Prostate gland (tissue), 2 donors: ENCODE data around the gene SIGLEC9. TPM values are rescaled to one million over a fixed set of nuclear protein-coding genes. Genes with fewer than 3 reads are reported as not detected.

ENCODE experiments used
- DNase-seq: peaks from one replicate; pipeline ENCODE4 v3.0.0-alpha.2; 2019; ENCODE audit warnings: low spot score
- H3K27ac ChIP-seq, 2 donors: fragments of 200-600 bp; sonication (generic); 2 replicates each; pipeline ENCODE4 v1.5.1; 2017 to 2019
- H3K27me3 ChIP-seq: fragments of 200-600 bp; sonication (generic); replicated peaks from 2 replicates; pipeline ENCODE4 v1.5.1; 2019; ENCODE audit not compliant: insufficient read depth
- H3K36me3 ChIP-seq, 2 donors: fragments of 200-600 bp; sonication (generic); 1 replicate in 1 of 2; 2 replicates in 1 of 2; pipeline versions ENCODE4 v1.5.1 to v1.8.1; 2017 to 2019
- H3K4me1 ChIP-seq: fragments of 200-600 bp; sonication (generic); replicated peaks from 2 replicates; pipeline ENCODE4 v1.5.1; 2019
- H3K4me3 ChIP-seq, 2 donors: fragments of 200-600 bp; sonication (generic); 2 replicates each; pipeline ENCODE4 v1.5.1; 2017 to 2019
- H3K9me3 ChIP-seq: fragments of 200-600 bp; sonication (generic); 2 replicates; pipeline ENCODE4 v1.5.1; 2017
- CTCF ChIP-seq, 4 experiments: fragments of 200-600 bp in 2 of 4; fragments of 450-650 bp in 2 of 4; sonication (generic) in 2 of 4; IDR thresholded peaks; 1 replicate in 3 of 4; 2 replicates in 1 of 4; pipeline ENCODE4 v1.5.1; 2016 to 2019; ENCODE audit warnings: antibody characterized with exemption in 4 of 4, mild to moderate bottlenecking in 2 of 4, moderate library complexity in 2 of 4
- POLR2A ChIP-seq: fragments of 450-650 bp; IDR thresholded peaks from one replicate; pipeline ENCODE4 v1.6.1; 2016; ENCODE audit warnings: antibody characterized with exemption, mild to moderate bottlenecking
- POLR2AphosphoS5 ChIP-seq: sonication (generic); formaldehyde crosslinking; IDR thresholded peaks from one replicate; pipeline ENCODE4 v1.6.1; 2017; ENCODE audit warnings: antibody characterized with exemption
- WGBS: methylation state at CpG from one replicate; pipeline ENCODE4 v1.1.5; 2018; 5-methylcytosine and 5-hydroxymethylcytosine counted together
- intact Hi-C: fragments of 100-400 bp; cut with DNase I; formaldehyde crosslinking; loops from one replicate; pipeline ENCODE4 v1.14.2; 2022
- total RNA-seq, 2 donors: library from RNA; depleted of rRNA; stranded (reverse); fragments of >200 nt; gene quantifications; one replicate each; pipeline ENCODE4 v1.1.0, GENCODE V29; 2016

Gene SIGLEC9
- total RNA-seq, 2 donors from 2014 or later: 0.77 to 8.2 TPM

- Histone ChIP-seq H3K9me3 (no peaks in the 10 kb centered on the region), H3K4me1 (no peaks in the 10 kb centered on the region), H3K27ac (no peak overlapping the region), H3K36me3 (no peaks in the 10 kb centered on the region), H3K27me3 (no peaks in the 10 kb centered on the region), H3K4me3 (no peak overlapping the region)
- no peak for TF ChIP-seq CTCF (IDR thresholded peaks at IDR 0.05)
- TF ChIP-seq POLR2AphosphoS5: no peak
- TF ChIP-seq POLR2A: no peak
- WGBS: 28% methylated on average over 2 of the region's 2 CpGs
- no peak for DNase-seq
- intact Hi-C loops: no loop called here
Measured at GRCh38 chr19:51157265-51157664, 32.6 kb downstream of the SIGLEC9 start.

- intact Hi-C loops: no loop called here
- no peaks in the 10 kb centered on the region for H3K27me3 ChIP-seq
- H3K4me1 ChIP-seq: no peaks in the 10 kb centered on the region
- peak in 3 of 4 experiments; percentile 42 to 54 (median 50) for TF ChIP-seq CTCF (IDR thresholded peaks at IDR 0.05)
- no peak for TF ChIP-seq POLR2AphosphoS5
- no peaks in the 10 kb centered on the region for H3K36me3 ChIP-seq
- no peak overlapping the region for H3K4me3 ChIP-seq
- no peak overlapping the region for H3K27ac ChIP-seq
- 39% methylated on average over 7 of the region's 7 CpGs for WGBS
- peak; percentile 39 for DNase-seq
- H3K9me3 ChIP-seq: no peaks in the 10 kb centered on the region
Measured at GRCh38 chr19:51158474-51159129, 33.9 kb downstream of the SIGLEC9 start.

GRCh38 chr19:51159656-51160055 lies 35.0 kb downstream of the SIGLEC9 start:
- H3K9me3 ChIP-seq: no peaks in the 10 kb centered on the region
- no peak for DNase-seq
- WGBS: 87% methylated on average over 4 of the region's 4 CpGs
- no peaks in the 10 kb centered on the region for H3K36me3 ChIP-seq
- TF ChIP-seq POLR2A (no peak), POLR2AphosphoS5 (no peak), CTCF (IDR thresholded peaks at IDR 0.05) (no peak)
- no peak overlapping the region for H3K4me3 ChIP-seq
- no peaks in the 10 kb centered on the region for H3K27me3 ChIP-seq
- H3K4me1 ChIP-seq: no peaks in the 10 kb centered on the region
- intact Hi-C loops: no loop called here
- no peak overlapping the region for H3K27ac ChIP-seq

GRCh38 chr19:51161266-51161665 lies 36.6 kb downstream of the SIGLEC9 start:
- no peak for DNase-seq
- no peaks in the 10 kb centered on the region for H3K36me3 ChIP-seq
- no peaks in the 10 kb centered on the region for H3K4me1 ChIP-seq
- H3K4me3 ChIP-seq: no peak overlapping the region
- no peak overlapping the region for H3K27ac ChIP-seq
- WGBS: 90% methylated on average over 1 of the region's 1 CpG
- intact Hi-C loops: no loop called here
- TF ChIP-seq CTCF (IDR thresholded peaks at IDR 0.05): no peak
- TF ChIP-seq POLR2A: no peak
- TF ChIP-seq POLR2AphosphoS5: no peak
- no peaks in the 10 kb centered on the region for H3K9me3 ChIP-seq
- no peaks in the 10 kb centered on the region for H3K27me3 ChIP-seq

GRCh38 chr19:51161867-51162496 lies 37.3 kb downstream of the SIGLEC9 start:
- Histone ChIP-seq H3K4me3 (no peak overlapping the region), H3K9me3 (no peaks in the 10 kb centered on the region), H3K36me3 (no peaks in the 10 kb centered on the region), H3K27me3 (no peaks in the 10 kb centered on the region), H3K4me1 (no peaks in the 10 kb centered on the region), H3K27ac (no peak overlapping the region)
- DNase-seq: no peak
- TF ChIP-seq CTCF (IDR thresholded peaks at IDR 0.05): no peak
- no peak for TF ChIP-seq POLR2AphosphoS5
- TF ChIP-seq POLR2A: no peak
- intact Hi-C loops: no loop called here
- WGBS: 86% methylated on average over 4 of the region's 4 CpGs
